ENCODE results near the gene PCDHA13.
"Not testable (repeated sequence)": the region's sequence is repeated elsewhere in the genome, so short reads cannot be mapped to it uniquely, and the experiment has no call there.

The PCDHA13 gene

GRCh38 chr5:140881889-140882590, at the start of gene PCDHA13:
Gene PCDHA13 (plus strand): TSS chr5:140882124. CDS start chr5:140882269, 145 bp downstream.
- DNase-seq (ENCODE audit: low read depth): no peak
- no peak for TF ChIP-seq CTCF (IDR thresholded peaks at IDR 0.05; ENCODE audit: low read depth, low read length, missing control alignments)
- no peak within 1 kb of the TSS for H3K4me3 ChIP-seq (ENCODE audit: low read depth, low read length)

GRCh38 chr5:140833993-140834392, 47.9 kb upstream of the PCDHA13 start, which contains the start of gene PCDHA7:
Gene PCDHA7 (plus strand): TSS chr5:140834269. CDS start chr5:140834384, 115 bp downstream.
- DNase-seq (ENCODE audit: low read depth): no peak
- no peak for TF ChIP-seq CTCF (IDR thresholded peaks at IDR 0.05; ENCODE audit: low read depth, low read length, missing control alignments)
- no peak within 1 kb of the TSS for H3K4me3 ChIP-seq (ENCODE audit: low read depth, low read length)

GRCh38 chr5:140834439-140835008, 47.4 kb upstream of the PCDHA13 start:
- H3K4me3 ChIP-seq (ENCODE audit: low read depth, low read length): not testable (repeated sequence)

GRCh38 chr5:140835622-140836510, 46.1 kb upstream of the PCDHA13 start:
- no peak for DNase-seq (ENCODE audit: low read depth)
- H3K4me3 ChIP-seq (ENCODE audit: low read depth, low read length): no peak overlapping the region
- no peak for TF ChIP-seq CTCF (IDR thresholded peaks at IDR 0.05; ENCODE audit: low read depth, low read length, missing control alignments)

More at GRCh38 chr5:140834439-140835008, 47.4 kb upstream of the PCDHA13 start:
- DNase-seq (ENCODE audit: low read depth): not testable (repeated sequence)

GRCh38 chr5:140840978-140841962, 40.7 kb upstream of the PCDHA13 start, which contains the start of gene PCDHA8:
Gene PCDHA8 (plus strand): TSS chr5:140841187. CDS start chr5:140841322, 135 bp downstream.
- H3K4me3 ChIP-seq (ENCODE audit: low read depth, low read length): no peak within 1 kb of the TSS
- no peak for TF ChIP-seq CTCF (IDR thresholded peaks at IDR 0.05; ENCODE audit: low read depth, low read length, missing control alignments)
- no peak for DNase-seq (ENCODE audit: low read depth)

- DNase-seq (ENCODE audit: low read depth): no peak
- no peak overlapping the region for H3K4me3 ChIP-seq (ENCODE audit: low read depth, low read length)
- TF ChIP-seq CTCF (IDR thresholded peaks at IDR 0.05; ENCODE audit: low read depth, low read length, missing control alignments): no peak
Observed at GRCh38 chr5:140842798-140843733, 38.9 kb upstream of the PCDHA13 start.

- DNase-seq (ENCODE audit: low read depth); H3K4me3 ChIP-seq (ENCODE audit: low read depth, low read length): not testable (repeated sequence)
Observed at GRCh38 chr5:140848139-140849102, 33.5 kb upstream of the PCDHA13 start, which contains the start of gene PCDHA9. Gene PCDHA9 (plus strand): TSS chr5:140848382. CDS start chr5:140848496, 114 bp downstream.

- not testable (repeated sequence) for DNase-seq (ENCODE audit: low read depth); H3K4me3 ChIP-seq (ENCODE audit: low read depth, low read length)
Observed at GRCh38 chr5:140849831-140850634, 31.9 kb upstream of the PCDHA13 start.
